DMS79 (cell line): Measurements from ENCODE around the gene PICALM.
"Not testable (repeated sequence)": the region's sequence is repeated elsewhere in the genome, so short reads cannot be mapped to it uniquely, and the experiment has no call there.

Source experiments
- DNase-seq: peaks from one replicate; lab custom pipeline; 2025; lab: John Stamatoyannopoulos, UW

PICALM gene, protein sequence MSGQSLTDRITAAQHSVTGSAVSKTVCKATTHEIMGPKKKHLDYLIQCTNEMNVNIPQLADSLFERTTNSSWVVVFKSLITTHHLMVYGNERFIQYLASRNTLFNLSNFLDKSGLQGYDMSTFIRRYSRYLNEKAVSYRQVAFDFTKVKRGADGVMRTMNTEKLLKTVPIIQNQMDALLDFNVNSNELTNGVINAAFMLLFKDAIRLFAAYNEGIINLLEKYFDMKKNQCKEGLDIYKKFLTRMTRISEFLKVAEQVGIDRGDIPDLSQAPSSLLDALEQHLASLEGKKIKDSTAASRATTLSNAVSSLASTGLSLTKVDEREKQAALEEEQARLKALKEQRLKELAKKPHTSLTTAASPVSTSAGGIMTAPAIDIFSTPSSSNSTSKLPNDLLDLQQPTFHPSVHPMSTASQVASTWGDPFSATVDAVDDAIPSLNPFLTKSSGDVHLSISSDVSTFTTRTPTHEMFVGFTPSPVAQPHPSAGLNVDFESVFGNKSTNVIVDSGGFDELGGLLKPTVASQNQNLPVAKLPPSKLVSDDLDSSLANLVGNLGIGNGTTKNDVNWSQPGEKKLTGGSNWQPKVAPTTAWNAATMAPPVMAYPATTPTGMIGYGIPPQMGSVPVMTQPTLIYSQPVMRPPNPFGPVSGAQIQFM

DNA sequence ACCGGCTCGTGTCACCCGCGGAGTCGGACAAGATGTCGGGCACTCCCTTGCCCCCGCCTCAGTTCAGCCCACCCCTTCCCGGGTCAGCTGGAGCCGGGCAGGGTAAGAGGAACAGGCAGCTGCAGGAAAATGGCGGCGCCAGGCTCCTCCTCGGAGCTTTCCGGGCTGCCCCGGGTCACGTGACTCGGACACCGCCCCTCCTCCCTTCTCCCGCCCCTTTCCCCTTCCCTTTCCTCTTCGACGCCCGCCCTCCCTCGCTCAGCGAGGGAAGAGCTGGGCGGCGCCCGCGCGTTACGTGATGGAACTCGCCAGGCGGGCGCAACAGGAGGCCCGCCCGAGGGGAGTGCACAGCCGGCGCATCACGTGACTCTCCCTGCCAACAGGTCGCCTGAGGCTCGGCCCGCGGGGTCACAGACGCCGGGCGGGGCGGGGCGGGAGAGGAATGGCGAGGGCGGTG is at the start of gene PICALM:
TSS of gene PICALM (minus strand) at position 134 of the 457 bp plus-strand sequence. CDS start 304 bp downstream, outside the sequence.
- peak; percentile 99 for DNase-seq

DNA sequence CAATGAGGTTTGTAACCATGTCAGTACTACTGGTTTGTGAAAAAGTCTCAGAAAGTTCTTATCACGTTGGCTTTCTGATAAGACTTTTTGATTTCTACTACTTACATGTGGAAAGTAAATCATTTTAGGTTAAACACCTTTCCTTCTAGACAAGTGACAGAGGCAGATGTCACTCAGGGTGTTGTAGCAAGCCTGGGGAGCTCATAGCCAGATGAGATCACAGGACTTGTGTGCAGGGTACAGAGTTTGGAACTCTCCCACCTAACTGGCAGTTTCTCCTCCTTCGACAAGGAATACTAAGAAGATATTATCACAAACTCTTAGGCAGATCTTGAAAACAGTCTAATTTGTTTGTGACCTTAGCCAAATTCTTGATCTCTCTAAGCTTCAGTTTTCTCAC is 49.4 kb upstream of the PICALM start:
- DNase-seq: no peak

DNA sequence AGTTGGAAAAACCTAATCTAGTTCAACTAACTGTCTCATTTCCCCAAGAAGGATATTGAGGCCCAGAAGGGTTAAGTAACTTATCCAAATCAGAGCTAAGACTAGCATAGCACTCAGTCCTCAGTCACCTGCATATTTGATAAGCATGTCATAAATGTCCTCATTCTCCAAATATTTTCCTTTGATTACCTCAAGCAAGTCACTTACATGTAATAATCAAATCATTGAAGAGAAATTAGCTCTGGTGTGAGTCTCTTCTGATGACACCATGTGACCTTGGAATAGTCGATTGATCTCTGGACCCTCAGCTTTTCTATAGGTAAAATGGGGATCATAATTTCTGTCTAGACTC is 48.8 kb upstream of the PICALM start:
- no peak for DNase-seq

- no peak for DNase-seq
Observed at GRCh38 chr11:86117001-86117711, 48.3 kb upstream of the PICALM start.

DNA sequence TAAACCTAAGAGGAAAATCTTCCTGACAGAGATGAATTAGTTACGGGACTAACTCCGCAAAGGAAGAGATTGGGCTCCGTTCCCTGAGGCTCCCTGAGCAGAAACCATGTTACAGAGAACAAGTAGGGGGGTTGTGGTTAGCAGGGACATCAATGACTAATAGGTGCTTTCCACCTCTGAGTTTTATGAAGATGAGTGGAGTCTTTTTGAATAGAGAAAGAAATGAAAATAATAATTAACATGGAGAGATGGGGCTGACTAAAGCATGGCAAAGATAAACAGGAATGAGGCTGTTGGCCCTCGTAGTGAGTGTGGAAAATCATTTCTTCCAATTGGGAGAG is 47.5 kb upstream of the PICALM start:
- DNase-seq: no peak

DNA sequence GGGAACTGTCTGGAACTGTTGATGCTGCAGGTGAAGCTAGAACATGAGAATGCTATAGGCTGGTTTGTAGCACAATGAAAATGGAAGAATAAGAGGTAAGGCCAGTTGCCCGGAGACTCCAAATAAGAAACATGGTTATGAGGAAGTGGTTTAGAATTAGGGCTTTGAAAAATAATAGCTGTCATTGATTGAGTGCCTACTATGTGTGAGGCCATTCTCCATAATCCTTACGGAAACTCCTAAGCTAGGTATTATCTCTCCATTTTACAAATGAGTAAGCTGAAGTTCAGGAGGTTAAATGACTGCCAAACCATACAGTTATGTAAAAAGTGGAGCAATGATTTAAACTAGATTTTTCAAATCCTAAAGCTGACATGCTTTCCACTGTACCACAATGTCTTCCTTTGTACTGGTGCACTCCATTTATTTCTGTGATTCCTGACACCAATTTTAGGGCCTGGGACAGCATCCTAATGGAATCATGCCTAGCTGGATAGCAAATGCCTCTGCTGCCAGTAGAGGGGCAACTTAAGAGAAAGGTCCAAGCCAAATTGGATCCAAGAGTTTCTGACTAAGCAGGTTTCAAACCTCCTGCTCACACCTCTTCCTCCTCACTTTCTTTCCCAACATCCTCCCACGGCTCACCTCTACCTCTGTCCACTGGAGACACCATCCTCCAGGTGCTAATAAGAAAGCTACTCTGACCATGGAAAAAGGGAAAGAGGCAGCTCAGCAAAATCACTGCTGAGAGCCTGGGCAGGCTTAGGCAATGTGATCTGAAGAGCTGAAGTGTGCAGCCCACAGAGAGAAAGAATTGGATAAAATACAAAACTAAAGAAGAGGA is 46.9 kb upstream of the PICALM start:
- no peak for DNase-seq

DNA sequence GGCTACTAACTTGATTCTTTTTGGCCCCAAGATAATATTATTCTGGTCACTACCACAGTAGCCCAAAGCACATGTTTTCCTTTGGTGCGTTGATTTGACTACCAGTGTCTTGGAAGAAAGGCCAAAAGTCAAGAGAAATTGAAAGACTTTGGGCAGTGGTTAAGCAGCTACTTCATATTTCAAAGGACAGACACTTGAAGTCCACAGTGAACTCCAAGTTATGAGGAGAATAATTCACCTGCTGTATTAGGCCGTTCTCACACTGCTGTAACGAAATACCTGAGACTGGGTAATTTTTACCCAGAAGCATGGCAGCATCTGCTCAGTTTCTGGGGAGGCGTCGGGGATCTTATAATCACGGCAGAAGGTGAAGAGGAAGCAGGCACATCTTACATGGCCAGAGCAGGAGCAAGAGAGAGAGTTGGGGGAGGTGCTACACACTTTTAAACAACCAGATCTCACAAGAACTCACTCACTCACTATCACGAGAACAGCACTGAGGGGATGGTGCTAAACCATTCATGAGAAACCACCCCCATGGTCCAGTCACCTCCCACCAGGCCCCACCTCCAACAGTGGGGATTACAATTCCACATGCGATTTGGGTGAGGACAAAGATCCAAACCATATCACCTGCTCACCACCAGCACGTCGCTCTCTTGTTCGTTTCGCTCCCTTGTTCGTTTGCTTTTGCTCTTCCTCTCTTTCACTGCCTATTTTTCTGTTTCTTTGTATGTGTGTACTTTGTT is 40.2 kb upstream of the PICALM start:
- DNase-seq: no peak

GRCh38 chr11:86108191-86108590 is 39.3 kb upstream of the PICALM start:
- no peak for DNase-seq

DNA sequence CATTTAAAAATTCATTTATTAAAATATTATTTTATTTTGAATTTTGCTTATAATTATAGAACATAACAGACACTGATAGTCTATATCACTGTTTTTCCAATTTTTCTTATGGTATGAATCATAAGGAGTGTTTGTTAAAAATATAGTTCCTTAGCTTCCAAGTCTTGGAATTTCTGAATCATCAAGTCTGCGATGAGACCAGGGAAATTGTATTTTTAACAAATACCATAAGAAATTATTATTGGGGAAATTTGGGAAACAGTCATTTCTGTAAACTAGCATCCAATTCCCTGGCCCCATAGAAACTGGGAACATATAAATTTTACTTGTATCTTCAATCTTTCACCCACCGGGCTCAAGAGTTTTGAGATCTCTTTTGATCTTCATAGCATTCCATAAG is 38.0 kb upstream of the PICALM start:
- no peak for DNase-seq

DNA sequence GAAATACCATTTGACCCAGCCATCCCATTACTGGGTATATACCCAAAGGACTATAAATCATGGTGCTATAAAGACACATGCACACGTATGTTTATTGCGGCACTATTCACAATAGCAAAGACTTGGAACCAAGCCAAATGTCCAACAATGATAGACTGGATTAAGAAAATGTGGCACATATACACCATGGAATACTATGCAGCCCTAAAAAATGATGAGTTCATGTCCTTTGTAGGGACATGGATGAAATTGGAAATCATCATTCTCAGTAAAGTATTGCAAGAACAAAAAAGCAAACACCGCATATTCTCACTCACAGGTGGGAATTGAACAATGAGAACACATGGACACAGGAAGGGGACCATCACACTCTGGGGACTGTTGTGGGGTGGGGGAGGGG is 37.1 kb upstream of the PICALM start:
- not testable (repeated sequence) for DNase-seq

DNA sequence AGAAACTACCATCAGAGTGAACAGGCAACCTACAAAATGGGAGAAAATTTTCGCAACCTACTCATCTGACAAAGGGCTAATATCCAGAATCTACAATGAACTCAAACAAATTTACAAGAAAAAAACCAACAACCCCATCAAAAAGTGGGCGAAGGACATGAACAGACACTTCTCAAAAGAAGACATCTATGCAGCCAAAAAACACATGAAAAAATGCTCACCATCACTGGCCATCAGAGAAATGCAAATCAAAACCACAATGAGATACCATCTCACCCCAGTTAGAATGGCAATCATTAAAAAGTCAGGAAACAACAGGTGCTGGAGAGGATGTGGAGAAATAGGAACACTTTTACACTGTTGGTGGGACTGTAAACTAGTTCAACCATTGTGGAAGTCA is 36.7 kb upstream of the PICALM start:
- DNase-seq: not testable (repeated sequence)

DNA sequence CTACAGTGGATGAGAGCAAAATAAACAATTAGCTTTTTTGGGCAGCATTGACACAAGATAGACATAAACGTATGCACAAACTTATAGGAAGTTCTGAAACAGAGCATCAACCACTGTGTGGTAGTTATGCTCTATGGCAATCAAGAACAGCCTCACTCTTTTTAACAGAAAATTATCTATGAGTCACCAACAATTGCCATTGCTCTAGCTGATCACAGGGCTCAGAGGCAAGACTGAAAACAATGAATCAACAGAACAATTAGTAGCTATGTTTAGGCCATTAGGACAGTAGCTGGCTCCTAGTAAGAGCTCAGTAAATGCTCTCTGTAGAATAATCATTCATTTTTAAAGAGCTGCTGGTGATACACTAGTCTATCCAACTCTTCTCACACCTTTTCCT is 34.9 kb upstream of the PICALM start:
- DNase-seq: no peak

DNA sequence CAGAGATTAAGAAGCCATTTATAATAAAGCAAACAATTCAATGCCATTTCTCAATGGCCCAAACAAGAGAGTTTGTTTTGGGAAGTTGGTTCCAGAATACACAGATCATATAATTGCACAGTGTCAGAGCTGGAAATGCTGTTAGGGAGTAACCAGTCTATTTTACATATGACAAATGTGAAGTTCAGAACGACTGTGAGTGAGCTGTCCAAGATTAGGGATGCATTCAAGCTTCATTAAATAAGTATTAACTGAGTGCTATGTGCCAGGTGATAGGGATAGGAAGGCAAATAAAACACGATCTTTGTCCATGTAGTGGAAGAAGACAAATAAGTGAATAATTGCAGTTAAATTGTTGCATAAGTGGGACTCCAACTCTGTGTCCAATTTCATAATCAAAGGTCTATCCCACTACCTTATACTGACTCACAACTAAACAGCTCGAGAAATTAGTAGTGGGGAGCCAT is 33.1 kb upstream of the PICALM start:
- DNase-seq: peak; percentile 17

- DNase-seq: peak; percentile 8
Observed at GRCh38 chr11:86101493-86101892, 32.6 kb upstream of the PICALM start.

DNA sequence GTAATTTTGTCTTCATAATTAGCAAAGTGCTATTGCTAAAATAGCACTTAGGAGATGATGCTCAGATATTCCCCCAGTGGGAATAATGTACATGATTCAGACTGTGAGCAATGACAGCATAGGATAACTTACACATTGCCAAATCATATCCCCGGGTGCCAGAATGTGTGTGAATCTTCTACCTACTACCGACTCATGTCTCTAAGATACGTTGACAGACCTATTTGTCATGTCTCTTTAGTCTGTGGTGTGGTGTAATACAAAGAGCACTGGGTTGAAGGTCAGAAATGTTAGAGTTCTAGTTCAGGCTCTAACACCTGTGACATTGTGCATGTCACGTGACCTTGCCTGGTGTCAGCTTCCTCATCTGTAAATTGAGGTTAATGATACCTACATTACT is 31.0 kb upstream of the PICALM start:
- DNase-seq: no peak

DNA sequence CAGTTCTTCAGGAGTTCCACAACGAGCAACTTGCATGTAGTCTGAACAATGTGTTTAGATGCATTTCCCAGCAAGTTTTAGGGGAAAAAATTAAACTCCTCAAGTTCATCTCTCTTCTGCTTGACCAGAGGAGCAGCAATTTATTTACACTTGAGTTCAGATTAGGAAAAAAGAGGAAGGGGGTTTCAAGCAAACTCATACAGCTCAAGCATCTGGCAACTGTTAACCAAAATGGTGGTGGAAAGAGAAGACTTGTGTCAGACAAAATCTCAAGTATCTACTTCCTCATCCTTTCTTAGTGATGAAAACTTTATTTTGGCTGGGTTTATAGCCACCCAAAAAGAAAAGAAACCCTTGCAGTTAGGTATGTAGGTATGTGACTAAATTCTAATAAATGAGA is 29.1 kb upstream of the PICALM start:
- no peak for DNase-seq

DNA sequence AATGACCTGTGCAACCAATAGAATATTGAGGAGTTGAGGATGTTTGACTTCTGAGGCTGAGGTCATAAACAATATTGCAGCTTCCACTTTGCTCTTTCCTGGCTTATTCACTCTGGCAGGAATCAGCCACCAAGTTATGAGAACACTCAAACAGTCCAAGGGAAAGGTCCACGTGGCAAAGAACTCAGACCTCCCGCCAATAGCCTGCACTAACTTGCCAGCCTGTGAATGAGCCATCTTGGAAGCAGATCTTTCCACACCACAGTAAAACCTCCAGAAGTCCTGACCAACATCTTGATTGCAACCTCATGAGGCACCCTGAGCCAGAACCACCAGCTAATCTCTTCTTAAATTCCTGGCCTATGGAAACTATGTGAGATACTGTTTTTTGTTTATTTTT is 22.7 kb upstream of the PICALM start:
- DNase-seq: no peak

DNA sequence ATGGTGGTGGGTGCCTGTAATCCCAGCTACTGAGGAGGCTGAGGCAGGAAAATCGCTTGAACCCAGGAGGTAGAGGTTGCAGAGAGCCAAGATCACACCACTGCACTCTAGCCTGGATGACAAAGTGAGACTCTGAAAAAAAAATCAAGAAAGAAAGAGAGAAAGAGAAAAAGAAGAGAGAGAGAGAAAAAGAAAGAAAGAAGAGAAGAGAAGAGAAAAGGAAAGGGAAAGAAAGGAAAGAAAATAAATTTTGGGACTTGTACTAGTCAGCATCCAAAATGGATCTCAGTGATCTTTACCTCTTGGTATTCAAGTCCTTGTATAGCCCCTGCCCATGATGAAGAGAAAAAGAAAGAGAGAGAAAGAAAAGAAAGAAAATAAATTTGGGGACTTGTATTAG is 22.2 kb upstream of the PICALM start:
- DNase-seq: no peak

DNA sequence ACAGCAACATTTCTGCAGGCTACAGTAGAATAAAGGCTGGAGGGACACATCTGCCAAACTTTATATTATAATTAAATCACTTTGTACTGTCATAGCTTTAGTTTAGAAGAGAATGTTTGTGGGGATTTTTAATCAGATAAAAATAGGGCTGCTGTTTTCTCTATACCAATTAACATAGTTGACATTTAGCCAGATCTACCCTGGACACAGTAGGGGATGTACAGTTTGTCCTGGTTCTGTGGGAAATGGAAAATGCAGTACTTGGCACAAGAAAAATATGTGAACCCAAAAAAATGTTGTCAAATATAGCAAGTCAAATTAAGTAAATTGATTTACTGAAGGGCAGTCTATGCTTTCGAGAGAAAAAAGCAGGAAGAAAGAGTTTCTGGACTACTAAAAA is 20.8 kb upstream of the PICALM start:
- DNase-seq: no peak

DNA sequence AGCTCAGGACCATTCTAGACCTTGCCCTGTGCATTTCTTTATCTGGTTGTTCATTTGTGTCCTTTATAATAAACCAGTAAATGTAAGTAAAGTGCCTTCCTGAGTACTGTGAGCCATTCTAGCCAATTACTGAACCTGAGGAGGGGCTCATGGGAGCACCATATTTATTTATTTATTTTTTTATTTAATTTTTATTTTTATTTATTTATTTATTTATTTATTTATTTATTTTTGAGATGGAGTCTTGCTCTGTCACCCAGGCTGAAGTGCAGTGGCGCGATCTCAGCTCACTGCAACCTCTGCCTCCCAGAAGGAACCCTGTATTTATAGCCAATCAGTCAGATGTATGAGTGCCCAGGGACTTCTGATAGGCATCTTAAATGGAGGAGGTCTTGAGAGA is 18.8 kb upstream of the PICALM start:
- not testable (repeated sequence) for DNase-seq

DNA sequence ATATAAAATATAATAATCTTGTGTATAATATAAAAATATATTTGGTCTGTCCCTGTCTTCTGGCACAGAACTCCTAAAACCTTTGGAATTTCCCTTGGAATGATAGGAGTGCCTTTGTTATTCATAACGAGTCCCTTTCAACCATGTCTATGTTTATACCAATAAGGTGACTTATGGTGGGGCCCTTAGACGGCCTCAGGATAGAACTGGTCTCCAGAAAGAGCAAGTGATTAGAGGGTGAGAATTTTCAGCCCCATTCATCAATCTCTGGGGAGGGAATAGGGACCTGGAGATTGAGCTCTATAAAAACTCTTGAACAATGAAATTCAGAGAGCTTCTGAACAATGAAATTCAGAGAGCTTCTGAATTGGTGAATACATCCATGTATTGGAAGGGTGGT is 18.4 kb upstream of the PICALM start:
- DNase-seq: no peak
